Measurements from ENCODE around the gene CEBPA.

The CEBPA gene

DNA sequence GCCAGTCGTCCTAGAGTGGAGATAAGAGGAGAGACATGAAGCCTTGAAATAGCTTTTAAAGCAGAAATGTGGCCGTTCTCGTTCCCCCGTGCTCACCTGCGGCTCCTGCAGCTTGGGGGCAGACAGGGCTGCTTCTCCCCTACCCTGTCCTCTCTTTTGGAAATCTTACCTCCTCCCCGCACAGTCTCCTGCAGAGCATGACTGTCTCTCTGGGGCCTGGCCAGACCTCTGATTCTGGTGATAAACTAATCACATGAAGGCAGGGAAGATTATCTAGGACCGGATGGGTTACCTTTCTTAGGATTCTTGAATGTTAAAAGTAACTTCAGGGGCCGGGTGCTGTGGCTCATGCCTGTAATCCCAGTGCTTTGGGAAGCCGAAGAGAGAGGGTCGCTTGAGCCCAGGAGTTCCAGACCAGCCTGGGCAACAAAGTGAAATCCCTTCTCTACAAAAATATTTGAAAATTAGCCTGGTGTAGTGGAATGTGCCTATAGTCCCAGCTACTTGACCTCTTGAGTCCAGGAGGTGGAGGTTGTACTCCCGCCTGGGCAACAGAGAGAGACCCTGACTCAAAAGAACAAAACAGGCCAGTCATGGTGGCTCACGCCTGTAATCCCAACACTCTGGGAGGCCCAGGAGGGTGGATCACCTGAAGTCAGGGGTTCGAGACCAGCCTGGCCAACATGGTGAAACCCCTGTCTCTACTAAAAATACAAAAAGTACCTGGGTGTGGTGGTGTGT, 8.1 kb downstream of the CEBPA start:
- Histone ChIP-seq H3F3A (ENCODE audit: insufficient read depth) (no peaks in the 10 kb centered on the region), H3K27me3 (ENCODE audit: low read length) (no peaks in the 10 kb centered on the region; the same call in 1 of the 2 replicates), H2AFZ (ENCODE audit: low read depth, low read length, severe bottlenecking) (no peak overlapping the region), H4K20me1 (ENCODE audit: low read depth, low read length) (no peaks in the 10 kb centered on the region), H3K36me3 (ENCODE audit: low read length) (no peaks in the 10 kb centered on the region), H3K4me3 (ENCODE audit: insufficient read depth, low read length, poor library complexity, severe bottlenecking) (no peak overlapping the region), H3K9me3 (ENCODE audit: insufficient read depth, low read length) (no peaks in the 10 kb centered on the region), H3K4me2 (ENCODE audit: low read depth, low read length, poor library complexity, severe bottlenecking) (no peak overlapping the region), H3K79me2 (ENCODE audit: insufficient read depth, low read length) (no peaks in the 10 kb centered on the region), H3K9me2 (replicated peaks; ENCODE audit: insufficient read depth, low read length) (no peaks in the 10 kb centered on the region), H3K27ac (ENCODE audit: low read depth, low read length) (no peak overlapping the region), H3K9ac (ENCODE audit: low read length) (no peak overlapping the region)
- TF ChIP-seq EZH2phosphoT487 (conservative IDR thresholded peaks at IDR 0.05; ENCODE audit: low read length) = no peak

DNA sequence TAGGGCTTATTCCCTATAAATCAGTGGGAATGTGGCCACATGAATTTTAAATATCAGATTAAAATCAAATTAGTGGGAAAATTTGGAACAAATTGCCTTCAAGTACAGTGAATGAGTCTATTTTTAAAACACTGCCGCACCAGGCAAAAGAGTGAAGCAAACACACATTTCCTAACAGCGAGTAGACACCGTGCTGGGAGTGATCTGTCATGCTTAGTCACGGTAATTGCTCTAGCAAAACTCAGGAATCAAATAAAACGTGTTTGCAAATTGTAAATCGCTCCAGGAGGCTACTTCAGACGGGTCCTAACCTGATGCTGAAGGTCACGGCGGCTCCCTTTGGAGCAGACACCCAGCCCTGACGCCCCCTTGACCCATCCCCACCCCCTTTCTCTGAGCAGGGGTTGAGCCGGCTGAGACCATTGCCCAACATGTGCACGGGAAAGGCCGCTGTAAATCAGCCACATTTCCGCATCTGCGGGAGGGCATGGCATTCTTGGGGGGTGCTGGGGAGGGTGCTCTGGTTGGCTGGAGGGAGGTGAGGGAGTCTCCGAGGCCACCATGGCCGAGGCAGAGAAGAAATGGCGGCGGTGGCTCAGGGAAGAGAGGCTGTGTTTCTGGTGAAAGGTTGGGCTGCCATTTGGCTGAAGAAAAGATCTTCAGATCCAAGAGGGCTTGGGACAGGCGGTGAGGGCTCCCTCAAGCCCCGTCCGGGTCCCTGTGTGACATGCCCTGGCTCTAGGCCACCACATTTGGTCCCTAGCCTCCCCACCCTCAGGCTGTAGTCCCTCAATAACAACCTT, 8.9 kb downstream of the CEBPA start:
- H3K9me2 ChIP-seq (replicated peaks; ENCODE audit: insufficient read depth, low read length) = no peaks in the 10 kb centered on the region
- no peaks in the 10 kb centered on the region for H3K79me2 ChIP-seq (ENCODE audit: insufficient read depth, low read length)
- H3K36me3 ChIP-seq (ENCODE audit: low read length) = no peaks in the 10 kb centered on the region
- no peak overlapping the region for H3K4me2 ChIP-seq (ENCODE audit: low read depth, low read length, poor library complexity, severe bottlenecking)
- no peak overlapping the region for H3K9ac ChIP-seq (ENCODE audit: low read length)
- H3K9me3 ChIP-seq (ENCODE audit: insufficient read depth, low read length) = 0 out of 2 replicates have a peak, but pooled peaks cover 4% of the 10 kb centered on the region
- no peak overlapping the region for H3K27ac ChIP-seq (ENCODE audit: low read depth, low read length)
- H3K4me3 ChIP-seq (ENCODE audit: insufficient read depth, low read length, poor library complexity, severe bottlenecking) = no peak overlapping the region
- H3F3A ChIP-seq (ENCODE audit: insufficient read depth) = no peaks in the 10 kb centered on the region
- H2AFZ ChIP-seq (ENCODE audit: low read depth, low read length, severe bottlenecking) = no peak overlapping the region
- H4K20me1 ChIP-seq (ENCODE audit: low read depth, low read length) = no peaks in the 10 kb centered on the region
- TF ChIP-seq, protein P1, sequence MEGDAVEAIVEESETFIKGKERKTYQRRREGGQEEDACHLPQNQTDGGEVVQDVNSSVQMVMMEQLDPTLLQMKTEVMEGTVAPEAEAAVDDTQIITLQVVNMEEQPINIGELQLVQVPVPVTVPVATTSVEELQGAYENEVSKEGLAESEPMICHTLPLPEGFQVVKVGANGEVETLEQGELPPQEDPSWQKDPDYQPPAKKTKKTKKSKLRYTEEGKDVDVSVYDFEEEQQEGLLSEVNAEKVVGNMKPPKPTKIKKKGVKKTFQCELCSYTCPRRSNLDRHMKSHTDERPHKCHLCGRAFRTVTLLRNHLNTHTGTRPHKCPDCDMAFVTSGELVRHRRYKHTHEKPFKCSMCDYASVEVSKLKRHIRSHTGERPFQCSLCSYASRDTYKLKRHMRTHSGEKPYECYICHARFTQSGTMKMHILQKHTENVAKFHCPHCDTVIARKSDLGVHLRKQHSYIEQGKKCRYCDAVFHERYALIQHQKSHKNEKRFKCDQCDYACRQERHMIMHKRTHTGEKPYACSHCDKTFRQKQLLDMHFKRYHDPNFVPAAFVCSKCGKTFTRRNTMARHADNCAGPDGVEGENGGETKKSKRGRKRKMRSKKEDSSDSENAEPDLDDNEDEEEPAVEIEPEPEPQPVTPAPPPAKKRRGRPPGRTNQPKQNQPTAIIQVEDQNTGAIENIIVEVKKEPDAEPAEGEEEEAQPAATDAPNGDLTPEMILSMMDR (IDR thresholded peaks at IDR 0.05; ENCODE audit: insufficient read depth, low read length, poor library complexity, severe bottlenecking) = no peak
- TF ChIP-seq EZH2phosphoT487 (conservative IDR thresholded peaks at IDR 0.05; ENCODE audit: low read length) = no peak
- no peaks in the 10 kb centered on the region; the same call in 1 of the 2 replicates for H3K27me3 ChIP-seq (ENCODE audit: low read length)

DNA sequence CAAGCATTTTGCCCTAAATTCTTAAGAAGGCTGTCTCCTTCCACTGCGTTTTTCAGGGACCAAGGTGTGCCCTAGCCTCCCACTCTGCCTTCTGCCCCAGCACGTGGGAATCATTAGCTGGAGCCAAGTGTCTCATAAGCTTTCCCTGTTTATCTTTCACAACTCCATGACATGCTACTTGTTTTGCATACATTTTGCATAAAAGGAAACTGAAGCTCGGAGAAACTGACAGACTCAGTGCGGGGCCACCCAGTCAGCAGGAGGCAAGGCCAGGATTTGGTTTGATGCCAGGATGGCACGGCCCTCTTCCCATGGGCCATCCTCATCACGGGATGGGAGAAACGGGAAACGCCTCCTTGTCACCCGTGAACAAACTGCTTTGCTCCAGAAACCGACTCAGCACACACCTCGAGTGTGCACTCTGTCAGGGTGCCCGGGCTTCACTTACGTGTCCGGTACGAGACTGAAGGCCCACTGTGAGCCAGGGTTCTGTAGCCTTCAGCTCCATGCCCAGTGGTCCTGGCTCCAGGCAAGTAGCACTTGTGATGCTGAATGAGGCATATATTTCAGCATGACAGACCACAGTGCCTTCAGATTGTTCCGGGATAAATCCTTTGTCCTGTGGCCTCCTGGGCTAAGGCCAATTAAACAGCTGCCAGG, 9.6 kb downstream of the CEBPA start:
- Histone ChIP-seq H3K9ac (ENCODE audit: low read length) (no peak overlapping the region), H3K4me2 (ENCODE audit: low read depth, low read length, poor library complexity, severe bottlenecking) (no peak overlapping the region), H2AFZ (ENCODE audit: low read depth, low read length, severe bottlenecking) (no peak overlapping the region), H3K4me3 (ENCODE audit: insufficient read depth, low read length, poor library complexity, severe bottlenecking) (no peak overlapping the region), H3F3A (ENCODE audit: insufficient read depth) (no peaks in the 10 kb centered on the region), H4K20me1 (ENCODE audit: low read depth, low read length) (no peaks in the 10 kb centered on the region), H3K27me3 (ENCODE audit: low read length) (no peaks in the 10 kb centered on the region; the same call in 1 of the 2 replicates), H3K79me2 (ENCODE audit: insufficient read depth, low read length) (no peaks in the 10 kb centered on the region), H3K9me3 (ENCODE audit: insufficient read depth, low read length) (0 out of 2 replicates have a peak, but pooled peaks cover 4% of the 10 kb centered on the region), H3K36me3 (ENCODE audit: low read length) (no peaks in the 10 kb centered on the region), H3K27ac (ENCODE audit: low read depth, low read length) (no peak overlapping the region), H3K9me2 (replicated peaks; ENCODE audit: insufficient read depth, low read length) (no peaks in the 10 kb centered on the region)
- no peak for TF ChIP-seq EZH2phosphoT487 (conservative IDR thresholded peaks at IDR 0.05; ENCODE audit: low read length)
- TF ChIP-seq, protein P1 (IDR thresholded peaks at IDR 0.05; ENCODE audit: insufficient read depth, low read length, poor library complexity, severe bottlenecking) = no peak

All from SU-DHL-6 (cell line).